ENCODE results near the gene DAP3.
"Not testable (repeated sequence)": the region's sequence is repeated elsewhere in the genome, so short reads cannot be mapped to it uniquely, and the experiment has no call there.

DAP3 gene

GRCh38 chr1:155689081-155689607, at the start of gene DAP3:
DAP3 (plus strand) TSS chr1:155689091; CDS start chr1:155709780, 20,689 bp downstream.
- not testable (repeated sequence) for FAIRE-seq

DNA sequence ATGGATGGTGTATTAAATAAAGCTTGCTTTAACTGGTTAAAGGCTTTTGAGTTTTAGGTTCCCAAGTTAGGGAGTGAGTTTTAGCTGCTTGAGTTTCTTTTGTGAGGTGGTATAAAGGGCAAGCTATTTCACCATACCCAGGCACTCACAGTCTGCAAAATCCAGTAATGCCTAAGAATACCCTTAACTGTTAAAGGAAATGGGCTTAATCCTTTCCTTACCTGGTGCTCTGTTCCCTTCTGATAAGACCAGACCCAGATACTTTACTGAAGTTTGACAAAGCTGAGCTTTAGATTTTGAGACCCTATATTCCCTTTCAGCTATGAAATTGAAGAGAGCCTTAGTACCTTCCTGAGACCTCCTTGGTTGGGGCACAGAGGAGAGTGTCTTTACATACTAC, 48.5 kb upstream of the DAP3 start:
- FAIRE-seq, result no peak

- FAIRE-seq, result not testable (repeated sequence)
Observed at GRCh38 chr1:155642559-155643180, 46.2 kb upstream of the DAP3 start.

DNA sequence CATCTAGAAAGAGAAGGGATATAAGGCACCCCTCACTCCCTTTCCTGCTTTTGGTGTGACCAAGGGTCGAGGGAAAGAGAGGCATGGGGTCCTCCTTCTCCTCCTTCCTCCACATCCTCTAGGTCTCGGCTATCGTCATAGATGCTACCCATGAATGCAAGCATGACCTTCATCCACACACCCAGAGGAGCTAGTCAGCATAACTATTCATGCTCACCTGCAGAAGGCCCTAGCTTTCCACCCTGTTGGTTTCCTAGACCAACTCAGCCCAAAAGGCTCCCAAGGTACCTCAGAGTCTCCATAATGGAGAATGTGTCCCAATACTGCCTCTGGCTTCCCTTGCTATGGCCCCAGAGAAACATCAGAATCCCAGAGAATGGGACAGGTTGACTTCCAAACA, 45.7 kb upstream of the DAP3 start:
- FAIRE-seq, result no peak

GRCh38 chr1:155645034-155645598, 43.8 kb upstream of the DAP3 start:
- FAIRE-seq, result no peak

DNA sequence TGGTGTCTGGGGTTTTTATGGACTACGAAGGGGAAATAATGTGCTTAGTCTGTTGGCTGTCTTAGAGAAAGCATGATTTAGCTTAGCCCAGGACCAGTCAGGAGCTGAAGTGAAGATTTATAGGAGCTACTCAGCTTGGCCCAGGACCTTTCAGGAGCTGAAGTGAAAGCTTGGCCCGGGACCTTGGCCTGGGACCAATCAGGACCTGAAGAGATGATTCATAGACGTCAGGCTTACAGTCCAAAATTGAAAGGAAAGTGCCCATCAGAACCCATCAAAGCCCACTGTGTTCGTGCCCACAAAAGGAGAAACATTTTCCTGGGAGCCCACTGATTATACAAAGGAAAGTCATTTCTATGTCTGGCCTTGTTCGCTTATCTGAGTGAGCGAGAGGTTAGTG, 43.2 kb upstream of the DAP3 start:
- no peak for FAIRE-seq

GRCh38 chr1:155646307-155646706, 42.6 kb upstream of the DAP3 start:
- no peak for FAIRE-seq

DNA sequence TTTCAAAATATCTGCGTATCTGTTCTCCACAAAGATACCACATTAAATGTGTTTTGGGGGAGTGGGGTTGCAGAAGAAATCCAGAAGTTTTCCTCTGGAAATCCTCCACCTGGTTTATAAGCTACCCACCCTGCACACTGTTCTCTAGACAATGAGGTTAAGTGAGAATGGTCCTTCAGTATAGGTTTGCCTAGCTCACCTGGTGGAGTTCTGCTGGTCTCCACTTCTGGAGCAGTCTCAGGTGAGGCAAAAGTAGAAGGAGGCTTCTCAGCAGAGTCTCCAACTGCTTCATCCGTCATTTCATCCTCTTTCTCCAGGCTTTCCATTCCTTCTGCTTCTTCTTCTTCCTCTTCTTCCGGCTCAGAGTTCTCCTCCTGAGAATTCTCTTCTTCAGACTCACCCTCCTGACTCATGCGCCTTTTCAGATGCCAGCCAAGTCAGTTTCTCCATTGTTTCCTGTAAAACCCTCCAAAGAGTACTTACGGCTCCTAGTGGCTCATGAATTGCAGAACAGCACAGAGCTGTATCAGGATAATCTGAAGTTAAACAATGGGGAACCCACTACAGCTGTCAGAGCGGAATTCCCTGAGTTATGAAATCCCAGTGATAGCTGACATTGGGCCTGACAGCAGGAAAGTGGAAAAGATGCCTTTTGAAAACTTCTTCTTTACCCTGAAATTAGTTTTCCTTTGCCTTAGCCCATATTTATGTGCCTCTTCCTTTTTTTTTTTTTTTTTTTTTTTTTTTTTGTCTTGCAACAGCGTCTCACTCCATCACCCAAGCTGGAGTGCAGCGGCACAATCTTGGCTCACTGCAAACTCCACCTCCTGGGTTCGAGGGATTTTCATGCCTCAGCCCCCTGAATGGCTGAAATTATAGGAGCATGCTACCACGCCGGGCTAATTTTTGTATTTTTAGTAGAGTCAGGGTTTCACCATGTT, 40.4 kb upstream of the DAP3 start:
- no peak for FAIRE-seq

DNA sequence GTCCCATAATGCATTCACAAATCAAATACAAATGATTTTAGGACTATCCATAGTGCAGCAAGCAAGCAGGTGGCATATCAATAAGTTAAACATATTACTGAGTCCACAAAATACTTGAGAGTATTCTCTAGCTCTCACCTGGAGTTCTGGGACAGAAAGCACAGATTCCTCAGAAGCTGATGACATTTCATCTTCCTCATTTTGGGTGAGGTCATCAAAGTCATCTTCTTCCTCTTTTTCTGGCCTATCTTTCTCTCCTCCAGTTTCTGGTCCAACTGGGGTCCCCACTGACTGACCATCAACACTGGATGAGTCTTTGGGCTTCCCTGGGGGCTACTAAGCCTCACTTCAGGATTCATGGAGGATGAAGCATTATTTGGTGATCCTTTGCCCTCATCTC, 39.2 kb upstream of the DAP3 start:
- no peak for FAIRE-seq

- no peak for FAIRE-seq
Observed at GRCh38 chr1:155650231-155650757, 38.6 kb upstream of the DAP3 start.

DNA sequence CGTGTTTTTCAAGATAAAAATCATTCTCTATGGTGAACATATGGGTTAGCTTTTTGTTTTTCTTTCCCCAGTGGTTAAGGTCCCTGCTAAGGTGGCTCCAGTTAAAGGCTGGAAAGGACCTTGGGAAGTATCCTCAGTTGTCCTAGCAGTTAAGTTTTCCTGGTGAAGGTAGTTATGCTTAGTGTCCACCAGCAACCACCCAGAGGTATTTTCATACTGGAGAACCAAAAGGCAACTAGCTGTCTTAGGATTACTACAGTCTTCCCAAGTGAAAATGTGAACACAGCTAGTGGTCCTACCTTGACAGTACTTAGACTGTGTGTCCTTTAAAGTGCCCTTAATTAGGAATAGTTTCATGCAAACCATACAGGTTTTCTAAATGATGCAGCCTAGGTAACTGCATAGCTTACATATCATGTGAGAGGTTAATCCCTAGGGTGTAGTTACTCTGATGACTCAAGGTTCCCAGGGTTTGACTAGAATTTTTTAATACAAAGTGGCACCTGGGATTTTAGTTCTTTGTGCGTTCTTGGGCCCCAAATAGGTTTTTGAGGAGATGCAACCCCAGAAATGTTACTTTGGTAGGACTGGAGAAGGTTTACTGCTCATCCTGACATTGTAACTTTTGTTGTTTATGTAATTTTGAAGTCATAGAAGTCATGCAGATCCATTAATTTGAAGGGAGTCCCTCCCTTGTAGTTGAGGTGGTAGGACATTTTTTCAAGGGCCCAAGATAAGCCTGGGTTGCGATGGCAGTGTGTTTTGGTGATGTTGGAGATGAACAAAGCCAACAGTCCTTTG, 36.8 kb upstream of the DAP3 start:
- FAIRE-seq, result no peak

GRCh38 chr1:155652951-155653350, 35.9 kb upstream of the DAP3 start:
- no peak for FAIRE-seq

DNA sequence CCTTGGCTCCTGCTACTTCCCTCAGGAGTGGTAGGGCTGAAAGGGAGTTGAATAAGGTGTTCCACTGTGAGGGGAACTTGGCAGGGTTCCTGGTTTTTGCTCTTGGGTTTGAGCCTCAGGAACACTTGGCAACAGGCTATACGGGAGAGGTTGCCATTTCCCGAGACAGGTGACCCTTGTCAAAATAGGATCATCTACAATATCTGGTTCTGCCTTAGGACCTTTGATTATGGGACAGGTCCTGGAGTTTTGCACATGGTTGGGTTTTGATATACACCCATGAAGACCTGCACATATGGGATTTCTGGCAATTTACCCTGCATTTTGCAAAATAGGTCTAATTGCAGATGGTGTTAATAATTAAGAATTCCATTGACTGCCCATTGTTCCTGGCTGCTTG, 31.4 kb upstream of the DAP3 start:
- no peak for FAIRE-seq

GRCh38 chr1:155661239-155661638, 27.7 kb upstream of the DAP3 start:
- not testable (repeated sequence) for FAIRE-seq

DNA sequence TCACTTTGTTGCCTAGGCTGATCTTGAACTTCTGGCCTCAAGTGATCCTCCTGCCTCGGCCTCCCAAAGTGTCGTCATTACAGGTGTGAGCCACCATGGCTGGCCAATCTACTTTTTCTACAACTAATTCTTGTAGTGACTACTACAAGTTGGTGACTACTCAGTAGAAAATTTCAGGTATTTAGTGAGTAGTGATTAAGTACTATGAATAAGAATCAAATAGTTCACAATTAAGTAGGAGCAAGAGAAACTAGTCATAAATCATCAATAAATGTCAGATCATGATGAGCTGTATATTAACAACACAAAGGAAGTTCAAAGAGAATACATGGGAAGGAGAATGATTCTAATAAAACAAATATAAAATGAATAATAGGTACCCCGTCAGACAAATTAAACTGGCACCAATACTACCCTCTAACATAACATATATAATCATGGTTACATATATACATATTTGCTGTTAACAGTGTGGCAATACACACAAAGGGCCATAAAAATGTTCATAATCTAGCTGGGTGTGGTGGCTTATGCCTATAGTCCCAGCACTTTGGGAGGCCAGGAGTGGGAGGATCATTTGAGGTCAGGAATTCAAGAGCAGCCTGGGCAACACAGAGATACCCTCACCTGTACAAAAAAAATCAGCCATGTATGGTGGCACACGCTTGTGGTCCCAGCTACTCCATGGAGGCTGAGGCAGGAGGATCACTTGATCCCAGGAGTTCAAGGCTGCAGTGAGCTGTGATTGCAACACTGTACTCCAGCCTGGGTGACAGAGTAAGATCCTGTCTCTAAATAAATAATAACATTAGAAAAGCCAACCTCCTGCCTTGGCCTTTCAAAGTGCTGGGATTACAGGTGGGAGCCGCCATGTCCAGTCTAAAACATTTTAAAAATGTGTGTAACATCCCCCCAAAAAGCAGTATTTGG, 19.4 kb upstream of the DAP3 start:
- no peak for FAIRE-seq

- no peak for FAIRE-seq
Observed at GRCh38 chr1:155671750-155672149, 17.1 kb upstream of the DAP3 start.

DNA sequence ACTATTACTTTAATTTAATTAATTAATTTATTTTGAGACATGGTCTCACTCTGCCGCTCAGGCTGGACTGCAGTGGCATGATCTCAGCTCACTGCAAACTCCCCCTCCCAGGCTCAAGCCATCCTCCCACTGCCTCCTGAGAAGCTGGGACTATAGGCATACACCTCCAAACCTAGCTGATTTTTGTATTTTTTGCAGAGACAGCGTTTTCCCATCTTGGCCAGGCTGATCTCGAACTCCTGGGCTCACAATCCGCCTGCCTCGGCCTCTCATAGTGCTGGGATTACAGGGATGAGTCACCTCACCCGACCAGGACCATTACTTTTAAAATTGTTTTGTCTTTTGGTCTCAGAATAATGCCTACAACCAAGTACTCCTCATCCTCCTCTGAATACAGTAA, 15.9 kb upstream of the DAP3 start:
- FAIRE-seq, result no peak

- no peak for FAIRE-seq
Observed at GRCh38 chr1:155678027-155678426, 10.9 kb upstream of the DAP3 start.

GRCh38 chr1:155678992-155679391, 9.9 kb upstream of the DAP3 start:
- FAIRE-seq, result not testable (repeated sequence)

GRCh38 chr1:155680531-155680930, 8.4 kb upstream of the DAP3 start:
- FAIRE-seq, result no peak

- FAIRE-seq, result no peak
Observed at GRCh38 chr1:155681776-155682175, 7.1 kb upstream of the DAP3 start.

All from islet of Langerhans (tissue), 1 donor.